SK-N-SH (cell line): ENCODE measurements around the gene DYNC2H1. TPM values are rescaled to one million over a fixed set of nuclear protein-coding genes. Genes with fewer than 3 reads are reported as not detected.

ENCODE experiments used
- CTCF ChIA-PET: fragments of 300-600, 350-600 bp; formaldehyde crosslinking; extraction: SDS; loops from one replicate; lab custom pipeline; 2021; lab: Yijun Ruan, JAX
- POLR2A ChIA-PET: fragments of 350-600 bp; sonication (Branson Sonifier 250); formaldehyde crosslinking; extraction: SDS; loops from one replicate; lab custom pipeline; 2020; ENCODE audit warnings: antibody characterized with exemption, inconsistent platforms; lab: Yijun Ruan, JAX
- DNase-seq: peaks from one replicate; pipeline ENCODE4 v3.0.0; 2012
- H2AFZ ChIP-seq: fragments of 200-600 bp; sonication (generic); 2 replicates; pipeline ENCODE4 v1.8.1; 2016; ENCODE audit warnings: antibody characterized with exemption, mild to moderate bottlenecking, low read depth
- H3F3A ChIP-seq: fragments of 200-600 bp; sonication (generic); replicated peaks from 2 replicates; pipeline ENCODE3; 2016; ENCODE audit warnings: antibody characterized with exemption, mild to moderate bottlenecking; ENCODE audit not compliant: insufficient read depth
- H3K27ac ChIP-seq, 2 experiments: fragments of 200-500 bp in 1 of 2; fragments of 200-600 bp in 1 of 2; sonication (Bioruptor generic) in 1 of 2; sonication (generic), shearing (Covaris generic) in 1 of 2; 2 replicates each; pipeline versions ENCODE4 v1.5.1 to v1.6.1; 2014 to 2016; ENCODE audit warnings: low read depth in 2 of 2, inconsistent platforms in 1 of 2, low read length in 1 of 2, mild to moderate bottlenecking in 1 of 2, mixed read lengths in 1 of 2
- H3K27me3 ChIP-seq: fragments of 200-600 bp; sonication (generic), shearing (Covaris generic); 2 replicates; pipeline ENCODE4 v1.6.1; 2016; ENCODE audit warnings: mixed run types; ENCODE audit not compliant: insufficient read depth
- H3K36me3 ChIP-seq, 2 experiments: fragments of 200-500 bp in 1 of 2; fragments of 200-600 bp in 1 of 2; sonication (Bioruptor generic) in 1 of 2; sonication (generic) in 1 of 2; replicated peaks in 1 of 2; 2 replicates each; pipeline versions ENCODE3 to v1.5.1; 2014 to 2016; ENCODE audit warnings: low read length in 1 of 2, mild to moderate bottlenecking in 1 of 2; ENCODE audit not compliant: insufficient read depth in 2 of 2, control insufficient read depth in 1 of 2
- H3K4me1 ChIP-seq, 2 experiments: fragments of 200-500 bp in 1 of 2; fragments of 200-600 bp in 1 of 2; sonication (Bioruptor generic) in 1 of 2; sonication (generic), shearing (Covaris generic) in 1 of 2; 2 replicates each; pipeline versions ENCODE4 v1.5.1 to v1.6.1; 2014 to 2016; ENCODE audit warnings: low read depth in 1 of 2, low read length in 1 of 2, mixed run types in 1 of 2; ENCODE audit not compliant: insufficient read depth in 2 of 2, control insufficient read depth in 1 of 2
- H3K4me2 ChIP-seq: fragments of 200-600 bp; sonication (generic), shearing (Covaris generic); 2 replicates; pipeline ENCODE4 v1.6.1; 2017; ENCODE audit warnings: mixed run types
- H3K4me3 ChIP-seq, 2 experiments: fragments of 200-500 bp in 1 of 2; fragments of 200-600 bp in 1 of 2; sonication (Bioruptor generic) in 1 of 2; sonication (generic), shearing (Covaris generic) in 1 of 2; 2 replicates each; pipeline versions ENCODE4 v1.5.1 to v1.8.1; 2014 to 2016; ENCODE audit warnings: low read depth in 2 of 2, inconsistent platforms in 1 of 2, low read length in 1 of 2, mild to moderate bottlenecking in 1 of 2, mixed read lengths in 1 of 2, moderate library complexity in 1 of 2
- H3K79me2 ChIP-seq: fragments of 200-600 bp; sonication (generic); 2 replicates; pipeline ENCODE4 v1.8.1; 2017; ENCODE audit warnings: mild to moderate bottlenecking; ENCODE audit not compliant: insufficient read depth
- H3K9ac ChIP-seq: fragments of 200-600 bp; sonication (generic); 2 replicates; pipeline ENCODE4 v1.6.1; 2017; ENCODE audit warnings: mixed run types
- H3K9me2 ChIP-seq: fragments of 200-600 bp; sonication (generic); 2 replicates; pipeline ENCODE4 v1.6.1; 2017; ENCODE audit warnings: mixed run types
- H3K9me3 ChIP-seq: fragments of 200-600 bp; sonication (generic); 2 replicates; pipeline ENCODE4 v1.6.1; 2017; ENCODE audit warnings: mixed run types, mild to moderate bottlenecking, moderate library complexity
- H4K20me1 ChIP-seq: fragments of 200-600 bp; sonication (generic); 2 replicates; pipeline ENCODE4 v1.6.1; 2017; ENCODE audit warnings: mild to moderate bottlenecking, mixed run types; ENCODE audit not compliant: insufficient read depth
- CTCF ChIP-seq: fragments of 200-600 bp; sonication (generic); IDR thresholded peaks from 2 replicates; pipeline ENCODE4 v1.6.1; 2017; ENCODE audit warnings: antibody characterized with exemption, mild to moderate bottlenecking, moderate library complexity
- EP300 ChIP-seq, 2 experiments: IDR thresholded peaks; 2 replicates each; pipeline versions ENCODE4 v1.4.0 to v1.6.1; 2012; ENCODE audit warnings: borderline replicate concordance in 1 of 2, low read depth in 1 of 2, low read length in 1 of 2
- FOSL2 ChIP-seq: IDR thresholded peaks from 2 replicates; pipeline ENCODE4 v1.4.0; 2012; ENCODE audit warnings: low read depth, mild to moderate bottlenecking, moderate library complexity, borderline replicate concordance
- FOXJ3 ChIP-seq: sonication (generic); formaldehyde crosslinking; IDR thresholded peaks from 2 replicates; pipeline ENCODE4 v1.5.1; 2020; ENCODE audit warnings: mild to moderate bottlenecking, missing genetic modification reagents
- FOXM1 ChIP-seq: IDR thresholded peaks from 2 replicates; pipeline ENCODE4 v1.4.0; 2012; ENCODE audit warnings: low read depth, mild to moderate bottlenecking
- GATA2 ChIP-seq: sonication (generic); formaldehyde crosslinking; IDR thresholded peaks from 2 replicates; pipeline ENCODE4 v1.5.0; 2020; ENCODE audit warnings: mild to moderate bottlenecking, missing genetic modification reagents
- JUND ChIP-seq: IDR thresholded peaks from 2 replicates; pipeline ENCODE4 v1.4.0; 2012
- NRF1 ChIP-seq: IDR thresholded peaks from 2 replicates; pipeline ENCODE4 v1.6.1; 2012; ENCODE audit warnings: low read depth, mild to moderate bottlenecking, low read length
- PBX3 ChIP-seq: IDR thresholded peaks from 2 replicates; pipeline ENCODE4; 2012
- POLR2AphosphoS5 ChIP-seq: IDR thresholded peaks from 2 replicates; pipeline ENCODE4 v1.6.1; 2012; ENCODE audit warnings: low read depth, low read length
- RCOR1 ChIP-seq: fragments of 150-350 bp; IDR thresholded peaks from 2 replicates; pipeline ENCODE4 v1.6.1; 2017; ENCODE audit warnings: antibody characterized with exemption, low read length
- SIN3A ChIP-seq: IDR thresholded peaks from 2 replicates; pipeline ENCODE4 v1.6.1; 2012; ENCODE audit warnings: low read depth, mild to moderate bottlenecking, low read length, moderate library complexity, borderline replicate concordance
- SMC3 ChIP-seq: IDR thresholded peaks from 2 replicates; pipeline ENCODE4 v1.6.1; 2012; ENCODE audit warnings: low read depth, low read length, improper control_type of control experiment
- TAF1 ChIP-seq: IDR thresholded peaks from 2 replicates; pipeline ENCODE4 v1.6.1; 2012; ENCODE audit warnings: low read depth, mild to moderate bottlenecking, low read length, moderate library complexity, borderline replicate concordance
- TCF12 ChIP-seq: IDR thresholded peaks from 2 replicates; pipeline ENCODE4 v1.4.0; 2012
- USF1 ChIP-seq: IDR thresholded peaks from 2 replicates; pipeline ENCODE4 v1.4.0; 2012; ENCODE audit warnings: low read depth, borderline replicate concordance
- YY1 ChIP-seq: IDR thresholded peaks from 2 replicates; pipeline ENCODE4 v1.4.0; 2012; ENCODE audit warnings: low read depth, mild to moderate bottlenecking
- ZBTB33 ChIP-seq: IDR thresholded peaks from 2 replicates; pipeline ENCODE4 v1.4.0; 2012; ENCODE audit warnings: low read depth, borderline replicate concordance
- WGBS: methylation state at CpG from one replicate; pipeline ENCODE4 v1.1.6; 2017; ENCODE audit warnings: low lambda C conversion rate; 5-methylcytosine and 5-hydroxymethylcytosine counted together
- polyA plus RNA-seq, 3 experiments: library from polyadenylated mRNA; depleted of rRNA; stranded (reverse); fragments of >200 nt; gene quantifications; 2 replicates each; pipeline ENCODE4 v1.2.3, GENCODE V29; 2012

DYNC2H1 gene
- polyA plus RNA-seq, 1 of the 3 experiments (the other 2 are of a cell fraction): 15.3 TPM

GRCh38 chr11:103434073-103434411 lies 324.8 kb downstream of the DYNC2H1 start:
- H3F3A ChIP-seq: no peaks in the 10 kb centered on the region
- no peaks in the 10 kb centered on the region for H4K20me1 ChIP-seq
- no peak overlapping the region for H3K4me3 ChIP-seq
- TF ChIP-seq EP300 (IDR thresholded peaks at IDR 0.05; ENCODE audit: borderline replicate concordance in 1 of 2, low read depth in 1 of 2, low read length in 1 of 2): no peak
- TF ChIP-seq CTCF: no peak
- TF ChIP-seq FOSL2: no peak
- no peak for TF ChIP-seq NRF1
- TF ChIP-seq GATA2: no peak
- TF ChIP-seq JUND: no peak
- no peak for TF ChIP-seq PBX3
- no peak for TF ChIP-seq TCF12
- TF ChIP-seq FOXJ3 (CRISPR knock-in tag): no peak
- TF ChIP-seq POLR2AphosphoS5: no peak
- TF ChIP-seq, all 33 proteins: peak for 0
- ChIA-PET POLR2A (no interaction called here), CTCF (no interaction called here)
- H3K79me2 ChIP-seq: no peaks in the 10 kb centered on the region
- H3K4me1 ChIP-seq: peaks cover 3 to 4% of the 10 kb centered on the region in 2 experiments; a peak in 2 of 4 replicates
- no peak overlapping the region for H2AFZ ChIP-seq
- no peaks in the 10 kb centered on the region for H3K27me3 ChIP-seq
- H3K4me2 ChIP-seq: no peak overlapping the region
- no peaks in the 10 kb centered on the region for H3K9me2 ChIP-seq
- H3K36me3 ChIP-seq: no peaks in the 10 kb centered on the region
- H3K9me3 ChIP-seq: no peaks in the 10 kb centered on the region
- no peak for DNase-seq
- no peak overlapping the region for H3K9ac ChIP-seq
- H3K27ac ChIP-seq: peak overlapping the region in 1 of 2 experiments; percentile 28; a peak in 2 of 4 replicates
- WGBS: 80% methylated on average over 1 of the region's 1 CpG

GRCh38 chr11:103436131-103436770 lies 327.0 kb downstream of the DYNC2H1 start:
- no peak overlapping the region for H3K4me2 ChIP-seq
- ChIA-PET POLR2A (no interaction called here), CTCF (interaction anchor here (0.9 kb wide), 1 partner anchor 9 kb away, joined by 3 read pairs; no protein-coding TSS in a partner anchor)
- no peak overlapping the region for H3K9ac ChIP-seq
- peaks cover 3 to 4% of the 10 kb centered on the region in 2 experiments; a peak in 2 of 4 replicates for H3K4me1 ChIP-seq
- H3K9me2 ChIP-seq: no peaks in the 10 kb centered on the region
- H4K20me1 ChIP-seq: no peaks in the 10 kb centered on the region
- DNase-seq: no peak
- H3K27ac ChIP-seq: peak overlapping the region in 1 of 2 experiments; percentile 34; a peak in 1 of 4 replicates
- 92% methylated on average over 3 of the region's 3 CpGs for WGBS
- H3K4me3 ChIP-seq: no peak overlapping the region
- H3K27me3 ChIP-seq: no peaks in the 10 kb centered on the region
- H3F3A ChIP-seq: no peaks in the 10 kb centered on the region
- H2AFZ ChIP-seq: no peak overlapping the region
- H3K9me3 ChIP-seq: no peaks in the 10 kb centered on the region
- no peaks in the 10 kb centered on the region for H3K79me2 ChIP-seq
- H3K36me3 ChIP-seq: no peaks in the 10 kb centered on the region
- TF ChIP-seq YY1 (no peak), ZBTB33 (no peak), POLR2AphosphoS5 (no peak), RCOR1 (no peak), USF1 (no peak), SMC3 (no peak), PBX3 (no peak), FOSL2 (no peak), CTCF (no peak), SIN3A (no peak), FOXM1 (no peak), TAF1 (no peak)
